ENCODE measurements around the gene SSBP2.
"Not testable (repeated sequence)": the region's sequence is repeated elsewhere in the genome, so short reads cannot be mapped to it uniquely, and the experiment has no call there.

SSBP2 gene

DNA sequence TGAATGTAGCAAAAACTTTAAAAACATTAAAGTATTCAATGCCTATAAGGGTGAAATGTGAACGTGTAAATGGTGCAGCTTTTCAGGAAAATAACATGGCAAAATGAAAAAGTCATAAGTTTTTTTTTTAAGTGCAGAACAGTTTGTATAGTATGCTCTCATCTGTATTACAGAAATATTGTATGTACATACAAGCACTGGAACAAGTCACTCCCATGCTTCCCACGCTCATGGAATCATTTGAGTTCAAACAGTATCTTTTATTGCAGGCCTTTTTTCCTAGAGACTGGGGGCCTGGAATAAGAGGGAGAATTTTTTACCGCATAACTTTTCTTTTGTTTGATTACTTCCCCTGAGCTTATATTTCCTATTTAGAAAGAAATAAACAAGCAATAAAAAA, 94.1 kb downstream of the SSBP2 start:
- ATAC-seq, result no peak

DNA sequence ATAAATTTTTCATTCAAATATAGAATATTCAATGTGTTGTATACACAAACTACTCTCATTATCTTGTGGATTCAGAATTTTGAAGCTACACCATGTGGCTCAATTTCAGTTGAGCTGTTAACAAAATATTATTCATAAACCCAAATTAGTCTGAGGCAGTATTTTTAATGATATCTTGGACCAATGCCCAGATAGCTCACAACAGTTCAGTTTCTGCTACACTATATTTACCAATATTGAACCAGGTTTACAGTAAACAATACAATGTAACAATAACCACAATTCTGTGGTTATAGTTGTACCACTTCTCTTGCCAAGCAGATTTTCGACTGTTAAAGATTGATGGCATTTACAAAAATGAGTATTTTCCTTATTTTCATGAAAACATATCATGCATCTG, 99.9 kb downstream of the SSBP2 start:
- no peak for ATAC-seq

DNA sequence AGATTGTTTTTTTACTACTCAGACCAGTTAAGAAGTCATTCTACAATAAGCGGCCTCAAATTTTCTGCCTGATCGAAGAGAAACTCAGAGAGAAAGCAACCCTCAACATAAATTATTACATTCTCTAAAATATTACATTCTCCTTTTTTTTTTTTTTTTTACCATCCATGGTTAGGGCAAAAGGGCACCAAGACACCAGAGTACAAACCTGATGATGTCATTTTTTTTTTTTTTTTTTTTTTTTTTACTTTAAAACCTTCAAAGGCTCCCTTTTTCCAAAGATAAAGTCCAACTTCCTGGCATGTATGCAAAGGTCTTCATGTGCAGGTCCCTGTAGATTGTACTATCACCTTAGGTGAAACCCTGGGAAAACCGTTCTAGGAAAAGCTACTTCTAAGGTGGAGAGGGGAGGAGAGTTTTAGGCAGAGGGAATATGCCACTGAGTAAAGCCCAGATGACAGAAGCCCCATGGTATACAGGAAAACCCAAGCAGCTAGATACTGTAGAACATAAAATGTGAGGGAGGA, 104.4 kb downstream of the SSBP2 start:
- no peak for ATAC-seq

DNA sequence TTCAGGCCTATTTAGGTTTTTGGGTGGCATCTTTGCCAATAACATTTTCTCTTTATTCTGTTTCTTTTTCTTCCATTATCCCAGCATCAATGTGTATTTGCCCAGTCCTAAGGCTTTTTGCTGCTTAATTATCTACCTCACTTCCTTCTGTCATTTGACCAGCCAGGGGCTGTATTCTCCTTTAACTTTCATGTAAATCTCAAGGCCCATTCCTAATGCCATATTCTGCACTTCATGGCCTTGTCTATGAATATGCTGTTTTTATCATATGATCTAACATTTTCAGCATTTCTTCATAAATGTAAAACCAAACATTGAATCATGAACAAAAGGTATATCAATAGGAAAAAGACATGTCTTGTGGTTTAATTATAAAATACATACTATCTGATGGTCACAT, 108.7 kb downstream of the SSBP2 start:
- no peak for ATAC-seq

DNA sequence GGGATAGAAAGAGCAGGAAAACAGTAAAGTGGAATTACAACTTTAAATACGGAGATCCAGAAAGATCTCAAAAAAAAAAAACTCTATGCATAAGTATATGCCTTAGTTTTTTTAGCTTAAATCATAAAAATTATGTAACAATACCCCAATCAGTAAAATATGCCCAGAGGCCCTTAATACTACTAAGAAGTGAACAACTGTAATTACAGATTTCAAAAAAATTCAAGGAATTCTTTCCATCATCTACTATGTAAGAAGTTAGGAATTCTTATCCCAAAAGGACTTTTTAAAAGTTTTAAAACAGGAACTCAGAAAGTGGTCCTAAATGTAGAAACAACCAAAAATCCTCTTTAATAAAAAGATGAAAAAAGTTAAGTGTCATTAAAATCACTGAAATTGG, 111.3 kb downstream of the SSBP2 start:
- ATAC-seq, result no peak

DNA sequence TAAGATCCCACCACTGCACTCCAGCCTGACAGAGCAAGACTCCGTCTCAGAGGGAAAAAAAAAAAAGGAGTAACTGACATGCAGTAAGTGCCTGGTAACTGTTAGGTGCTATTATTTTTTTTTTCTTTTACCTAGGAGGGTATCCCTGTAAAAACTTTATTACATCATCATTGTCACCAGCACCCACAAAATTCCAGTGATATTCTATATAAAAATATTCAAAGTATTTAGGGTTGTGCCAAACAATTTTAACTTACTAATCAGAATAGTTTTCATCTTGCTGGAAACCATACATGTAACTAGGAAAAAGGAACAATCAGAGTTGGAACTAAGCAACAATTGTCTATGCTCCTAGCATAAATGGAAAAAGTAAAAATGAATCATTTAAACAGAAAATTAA, 112.4 kb downstream of the SSBP2 start:
- no peak for ATAC-seq

DNA sequence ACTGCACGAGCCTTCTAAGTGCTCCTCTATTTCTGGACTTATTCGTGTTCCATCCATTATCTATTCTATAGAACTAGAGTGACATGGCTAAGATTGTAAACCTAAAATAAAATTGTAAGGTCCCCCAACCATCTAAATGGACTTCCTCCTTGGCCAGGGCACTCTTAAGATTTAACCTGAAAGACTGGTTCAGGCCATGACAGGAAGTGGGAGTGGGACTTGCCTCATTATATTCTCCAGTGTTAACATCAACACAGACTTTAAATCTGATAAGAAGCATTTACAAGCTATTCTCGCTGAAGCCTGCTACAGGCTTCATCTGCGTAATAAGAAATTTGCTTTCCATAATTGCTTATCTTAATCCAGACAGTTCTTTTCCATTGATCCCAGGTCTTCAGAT, 117.0 kb downstream of the SSBP2 start:
- no peak for ATAC-seq

DNA sequence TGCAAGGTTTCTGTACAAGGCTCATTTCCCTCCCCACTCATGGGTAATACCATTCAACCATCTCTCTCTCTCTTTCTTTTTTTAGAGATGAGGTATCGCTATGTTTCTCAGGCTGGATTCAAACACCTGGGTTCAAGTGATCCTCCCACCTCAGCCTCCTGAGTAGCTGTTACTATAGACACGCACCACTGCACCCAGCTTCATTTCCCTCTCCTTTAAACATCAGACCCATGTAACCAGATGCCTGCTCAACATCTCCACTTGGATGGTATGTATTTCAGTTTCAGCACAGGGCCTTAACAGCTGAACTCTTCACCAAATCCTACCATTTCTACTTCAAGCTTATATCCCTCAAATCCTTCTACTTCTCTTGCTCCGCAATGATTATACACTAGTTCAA, 117.4 kb downstream of the SSBP2 start:
- ATAC-seq, result no peak

DNA sequence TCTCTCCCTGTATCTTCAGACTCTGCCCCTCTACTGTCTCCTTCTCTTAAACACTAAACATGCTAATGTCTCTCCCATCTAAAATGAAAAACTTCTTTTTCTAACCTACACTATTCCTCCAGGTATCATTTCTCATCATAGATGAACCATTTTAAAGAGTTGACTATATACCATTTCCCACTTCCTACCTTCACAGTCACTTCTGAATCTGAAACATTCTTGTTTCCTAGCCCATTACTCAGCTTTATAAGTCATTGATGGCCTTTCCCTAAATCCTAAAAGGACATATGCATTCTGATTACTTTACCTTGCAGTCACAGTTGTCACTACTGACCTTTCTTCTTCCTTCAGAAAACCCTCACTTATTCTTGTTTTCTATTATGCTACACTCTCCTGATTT, 118.2 kb downstream of the SSBP2 start:
- no peak for ATAC-seq

DNA sequence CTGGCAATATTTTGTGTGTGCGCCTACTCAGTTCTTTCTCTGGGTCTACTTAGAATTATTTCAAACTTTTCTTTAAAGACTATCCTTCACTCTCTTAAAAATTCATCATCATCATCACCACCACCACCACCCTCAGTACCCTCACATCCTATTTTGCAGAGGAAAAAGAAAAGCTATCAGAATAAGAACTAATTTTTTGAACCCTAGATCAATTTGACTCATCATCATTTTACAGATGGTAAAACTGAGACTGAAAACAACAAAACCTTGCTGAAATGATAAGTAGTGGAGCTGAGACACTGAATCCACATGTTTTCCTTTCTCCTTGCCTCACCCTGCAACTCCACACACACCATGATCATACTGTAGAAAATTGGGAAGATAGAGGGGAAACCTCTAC, 119.3 kb downstream of the SSBP2 start:
- ATAC-seq, result no peak

DNA sequence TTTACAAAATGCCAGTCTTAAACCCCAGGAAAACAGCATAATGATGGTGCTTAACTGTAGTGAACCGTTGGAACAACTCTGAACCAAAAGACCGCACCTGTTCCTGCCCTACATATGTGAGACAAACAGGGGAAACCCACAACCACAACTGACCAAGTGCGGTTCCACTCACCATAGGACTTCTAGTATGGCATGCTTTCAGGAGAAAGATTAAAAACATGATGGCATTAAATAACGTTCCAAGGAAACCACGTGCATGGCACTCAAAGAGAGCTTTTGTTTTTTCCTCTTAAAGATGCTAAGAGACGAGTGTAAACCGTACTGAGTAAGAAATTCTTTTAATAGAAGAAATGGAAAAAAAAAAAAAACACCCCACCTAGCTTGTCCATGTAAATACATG, 119.8 kb downstream of the SSBP2 start:
- ATAC-seq, result peak in 1 of 2 donors; percentile 28

DNA sequence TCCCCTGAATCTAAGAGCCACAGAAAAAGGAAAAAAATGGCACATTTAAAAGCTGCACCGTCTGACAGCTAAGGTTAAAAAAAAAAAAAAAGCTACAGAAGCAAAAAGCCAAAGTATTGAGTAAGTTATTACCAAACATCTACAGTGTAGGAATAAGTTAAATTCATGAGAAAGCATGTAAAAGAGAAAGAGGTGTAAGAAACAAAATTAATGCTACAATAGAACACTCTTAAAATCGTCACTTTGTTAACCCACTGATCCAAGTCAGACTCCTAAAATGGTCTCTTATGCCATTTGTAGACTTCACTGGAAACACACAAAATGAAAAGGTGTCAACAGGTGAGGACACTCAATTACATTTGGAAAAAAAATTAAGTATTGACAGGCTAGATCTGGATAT, 120.2 kb downstream of the SSBP2 start:
- ATAC-seq, result no peak

DNA sequence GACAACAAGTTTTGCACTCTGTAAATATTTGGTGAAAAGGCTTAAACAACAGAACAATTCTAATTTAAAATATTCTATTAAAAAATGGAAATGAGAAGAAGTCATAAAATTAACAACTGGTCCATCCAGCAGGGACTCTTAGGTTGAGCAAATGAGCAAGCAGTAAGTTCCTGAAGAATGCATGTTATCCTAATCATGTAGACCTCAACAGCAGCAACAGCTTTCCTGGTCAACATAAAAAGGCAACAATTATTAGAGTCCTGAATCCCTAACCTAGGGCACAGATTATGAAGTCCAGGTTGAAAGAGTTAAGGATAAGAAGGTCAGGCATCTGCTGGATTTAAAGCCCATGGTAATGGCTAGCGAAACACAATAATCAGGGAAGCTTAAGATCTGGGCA, 120.9 kb downstream of the SSBP2 start:
- ATAC-seq, result no peak

DNA sequence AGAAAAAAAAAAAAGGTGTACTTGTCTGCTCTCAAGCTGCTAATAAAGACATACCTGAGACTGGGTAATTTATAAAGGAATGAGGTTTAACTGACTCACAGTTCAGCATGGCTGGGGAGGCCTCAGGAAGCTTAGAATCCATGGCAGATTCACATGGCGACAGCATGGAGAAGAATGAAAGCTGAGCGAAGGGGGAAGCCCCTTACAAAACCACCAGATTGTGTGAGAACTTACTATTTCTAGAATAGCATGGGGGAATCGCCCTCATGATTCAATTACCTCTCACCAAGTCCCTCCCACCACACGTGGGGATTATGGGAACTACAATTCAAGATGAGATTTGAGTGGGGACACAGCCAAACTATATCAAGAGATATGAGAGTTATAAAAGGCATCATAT, 122.8 kb downstream of the SSBP2 start:
- ATAC-seq, result not testable (repeated sequence)

DNA sequence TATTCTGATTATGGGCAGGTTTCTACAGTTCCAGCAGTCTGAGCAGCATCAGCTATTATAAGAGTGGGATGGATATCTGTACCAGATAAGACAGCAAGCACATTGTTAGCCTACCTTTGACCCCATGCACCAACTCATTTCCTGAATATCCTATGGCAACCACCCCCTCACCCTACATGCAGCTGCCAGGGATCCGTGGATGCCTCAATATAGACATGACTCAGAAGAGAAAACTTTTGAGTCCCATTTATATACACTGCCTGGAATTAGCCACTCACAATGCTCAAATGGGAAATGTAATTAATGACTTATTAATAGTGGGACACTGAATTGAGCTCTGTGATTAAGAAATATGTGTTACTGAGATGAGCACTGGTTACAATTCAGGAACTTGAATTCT, 124.4 kb downstream of the SSBP2 start:
- no peak for ATAC-seq

DNA sequence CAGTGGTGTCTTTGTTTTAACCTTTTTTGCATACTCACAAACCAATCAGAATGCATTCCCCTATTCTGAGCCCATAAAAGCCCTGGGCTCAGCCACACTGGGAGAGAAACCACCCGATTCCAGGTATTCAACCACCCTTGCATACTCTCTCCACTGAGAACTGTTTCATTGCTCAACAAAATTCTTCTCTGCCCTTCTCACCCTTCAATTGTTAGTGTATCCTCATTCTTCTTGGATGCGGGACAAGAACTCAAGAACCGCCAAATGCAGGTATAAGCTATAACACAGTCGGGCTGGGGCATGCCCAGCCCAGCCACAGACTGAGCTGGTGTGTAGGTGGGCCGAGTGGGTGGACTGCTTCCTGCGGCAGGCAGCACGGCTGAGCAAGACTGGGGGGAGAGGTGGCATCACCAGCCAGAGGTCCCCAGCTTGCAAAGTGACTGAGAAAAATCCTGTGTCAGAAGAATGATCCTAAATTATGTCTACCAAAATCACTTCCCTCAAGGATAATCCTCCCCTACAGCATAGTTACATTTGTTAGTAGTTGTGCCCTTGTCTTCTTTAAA, 141.0 kb downstream of the SSBP2 start:
- ATAC-seq, result no peak

DNA sequence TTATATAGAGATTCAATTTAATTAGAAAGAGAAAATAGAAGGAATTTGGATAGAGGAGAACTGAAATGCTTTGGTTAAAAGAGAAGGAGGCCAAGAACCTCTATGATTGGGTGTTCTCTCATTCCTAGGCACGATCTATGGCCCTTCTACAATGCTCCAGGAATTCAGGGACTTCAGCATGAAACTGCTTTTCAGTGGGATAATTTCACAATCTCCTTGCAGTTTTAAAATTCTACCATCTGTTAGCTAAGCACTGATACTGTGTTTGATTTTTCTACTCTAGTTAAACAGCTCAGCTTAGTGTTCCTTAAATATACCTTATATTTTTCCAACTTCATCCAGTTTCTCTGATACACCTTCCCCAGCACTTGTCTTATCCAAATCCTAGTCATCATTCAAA, 141.9 kb downstream of the SSBP2 start:
- no peak for ATAC-seq

DNA sequence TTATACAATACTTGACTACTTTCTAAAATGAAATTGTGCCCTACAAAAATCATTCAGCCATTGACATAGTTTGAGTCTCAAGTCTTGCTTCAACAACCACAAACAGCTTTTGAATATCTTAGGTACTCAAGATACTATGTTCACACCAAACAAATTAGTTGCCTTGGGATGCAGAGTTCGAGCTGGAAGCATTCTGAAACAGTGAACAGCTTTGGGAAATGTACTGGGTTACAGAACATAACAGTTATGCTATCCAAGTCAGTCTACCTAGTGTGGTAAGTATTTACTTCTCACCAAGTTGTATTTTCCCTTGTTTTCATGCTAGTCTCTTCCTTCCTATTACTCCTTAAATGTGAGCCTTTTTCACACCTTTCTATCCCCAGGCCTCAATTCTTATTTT, 143.2 kb downstream of the SSBP2 start:
- no peak for ATAC-seq

DNA sequence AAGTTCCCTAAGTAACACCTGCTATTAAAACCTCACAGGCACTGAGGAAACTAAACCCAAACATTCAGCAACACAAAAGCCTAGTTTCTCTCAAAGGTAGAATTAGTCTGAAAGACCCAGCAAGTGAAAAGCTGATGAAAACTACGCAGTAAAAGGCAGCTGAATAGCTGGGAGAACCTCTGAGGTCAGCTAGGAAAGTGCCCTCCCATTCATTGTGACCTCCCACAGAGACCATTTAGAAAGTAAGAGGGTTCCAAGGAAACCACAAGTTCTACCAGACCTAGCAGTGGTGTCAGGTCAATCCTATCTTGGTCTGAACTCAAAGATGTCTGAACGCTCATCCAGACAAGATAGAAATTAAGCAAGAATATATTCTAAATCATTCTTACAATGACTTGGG, 144.7 kb downstream of the SSBP2 start:
- no peak for ATAC-seq

DNA sequence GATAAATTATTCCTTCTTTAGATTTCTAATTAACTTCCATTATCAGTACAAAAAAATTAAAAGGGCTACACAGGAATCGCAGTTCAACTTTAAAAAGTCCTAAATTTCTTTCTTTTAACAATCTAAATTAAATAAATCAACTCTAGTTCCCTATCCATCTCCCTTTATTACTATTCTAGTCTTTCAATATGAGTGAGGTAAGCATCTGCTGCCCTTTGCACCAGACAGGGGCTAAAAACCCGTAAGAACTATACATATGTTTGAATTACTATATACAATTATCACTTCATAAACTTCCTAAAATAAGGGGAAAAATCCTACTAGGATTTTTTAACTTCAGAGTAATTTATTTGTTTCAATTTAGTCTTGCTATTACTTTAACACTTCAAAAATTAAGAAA, 145.6 kb downstream of the SSBP2 start:
- ATAC-seq, result no peak

DNA sequence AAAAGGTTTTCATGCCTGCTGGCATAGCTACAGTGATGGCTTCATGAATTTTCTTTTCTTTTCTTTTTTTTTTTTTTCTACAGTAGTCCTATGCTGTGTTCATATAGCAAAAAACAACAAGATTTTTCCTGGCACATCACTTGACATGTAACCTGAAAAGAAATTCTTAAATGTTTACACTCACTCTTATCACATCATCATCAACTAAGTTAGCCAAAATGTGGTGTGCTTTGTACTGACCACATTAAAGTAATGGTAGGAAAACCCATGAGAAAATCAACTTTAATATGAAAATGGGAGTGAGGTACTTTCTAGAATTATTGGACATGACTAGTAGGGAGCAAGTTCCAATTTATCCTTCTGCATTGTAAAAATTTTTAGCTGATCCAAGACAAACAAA, 146.7 kb downstream of the SSBP2 start:
- ATAC-seq, result no peak

DNA sequence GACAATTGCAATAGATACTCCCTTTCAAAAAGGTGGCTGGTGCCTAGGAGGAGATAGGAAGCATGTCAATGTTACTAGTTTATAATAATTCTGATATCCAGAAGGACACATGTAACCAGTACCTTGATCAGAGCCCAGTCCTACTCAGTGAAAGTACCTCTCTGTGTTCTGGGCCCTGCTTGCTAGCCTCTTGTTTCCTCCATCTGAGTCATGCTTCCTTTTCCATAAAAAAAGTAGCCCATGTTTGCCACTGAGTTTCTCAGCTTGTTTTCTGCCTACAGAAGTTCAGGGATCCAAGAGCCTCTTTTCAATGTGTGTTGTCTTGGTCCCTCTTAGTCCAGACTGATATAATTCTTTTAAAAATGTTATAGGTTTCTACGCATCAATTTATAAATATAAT, 149.0 kb downstream of the SSBP2 start:
- no peak for ATAC-seq

DNA sequence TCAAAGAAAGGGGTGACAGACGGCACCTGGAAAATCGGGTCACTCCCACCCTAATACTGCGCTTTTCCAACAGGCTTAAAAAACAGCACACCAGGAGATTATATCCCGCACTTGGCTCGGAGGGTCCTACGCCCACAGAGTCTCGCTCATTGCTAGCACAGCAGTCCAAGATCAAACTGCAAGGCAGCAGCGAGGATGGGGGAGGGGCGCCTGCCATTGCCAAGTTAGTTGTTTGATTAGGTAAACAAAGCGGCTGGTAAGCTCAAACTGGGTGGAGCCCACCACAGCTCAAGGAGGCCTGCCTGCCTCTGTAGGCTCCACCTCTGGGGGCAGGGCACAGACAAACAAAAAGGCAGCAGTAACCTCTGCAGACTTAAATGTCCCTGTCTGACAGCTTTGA, 158.8 kb downstream of the SSBP2 start:
- ATAC-seq, result not testable (repeated sequence)

DNA sequence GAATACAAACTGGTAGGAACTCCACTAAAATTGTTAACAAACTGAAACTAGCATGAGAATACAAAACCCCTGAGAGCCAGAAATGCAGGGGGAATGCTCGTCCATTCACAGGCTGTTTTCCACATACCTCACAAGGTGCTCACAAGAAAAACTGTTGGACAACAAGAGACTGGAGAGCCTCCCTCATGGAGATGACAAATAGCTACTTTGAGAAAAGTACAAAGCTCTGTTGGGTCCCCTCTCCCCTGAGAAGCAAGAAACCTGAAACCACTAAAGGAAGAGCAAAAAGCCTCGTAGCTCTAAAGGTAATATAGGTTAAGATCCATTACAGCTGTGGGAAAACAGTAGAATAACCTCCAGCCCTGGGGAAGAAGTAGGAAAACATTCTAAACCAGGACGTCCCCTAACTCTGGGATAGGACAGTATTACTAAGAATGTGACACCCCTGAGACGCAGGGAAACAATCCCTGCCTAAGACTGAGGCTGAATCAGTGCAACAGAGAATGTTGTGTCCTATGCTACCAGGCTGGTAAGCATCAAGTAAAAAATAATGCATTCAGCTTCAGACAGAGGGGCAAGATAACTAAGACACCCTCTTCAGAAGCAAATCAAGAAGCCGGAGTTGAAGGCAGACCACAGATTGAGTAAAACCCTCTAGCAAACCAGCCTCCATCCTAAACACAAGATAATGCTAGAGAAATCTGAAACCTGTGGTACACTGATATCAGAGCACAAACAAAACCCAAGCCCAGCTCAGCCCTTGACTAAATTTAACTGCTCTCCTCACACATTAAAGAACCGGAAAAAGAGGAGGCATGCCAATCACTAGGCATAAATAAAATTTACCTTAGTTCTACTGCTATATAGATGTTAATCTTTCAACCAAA, 160.2 kb downstream of the SSBP2 start:
- no peak for ATAC-seq
